Right renal pelvis (tissue), 4 donors: ENCODE measurements around the gene DNAJA3. TPM values are rescaled to one million over a fixed set of nuclear protein-coding genes. Genes with fewer than 3 reads are reported as not detected.

Experiments used
- DNase-seq, 4 donors: peaks; one replicate each; pipeline ENCODE4 v3.0.0-alpha.2; 2013; ENCODE audit warnings: low read depth in 4 of 4, low spot score in 3 of 4, missing footprints in 1 of 4
- polyA plus RNA-seq, 4 donors: library from polyadenylated mRNA; unstranded; fragments of 120-200 nt; gene quantifications; one replicate each; pipeline ENCODE4 v1.2.1, GENCODE V29; 2013; ENCODE audit not compliant: insufficient read length in 4 of 4

The DNAJA3 gene
- polyA plus RNA-seq, 4 donors: 37.1 to 41.0 (median 40.1) TPM

GRCh38 chr16:4468972-4469371 lies 43.3 kb downstream of the DNAJA3 start:
- DNase-seq: no peak

- no peak for DNase-seq
Measured at GRCh38 chr16:4471869-4472268, 46.2 kb downstream of the DNAJA3 start.

GRCh38 chr16:4472880-4473279 lies 47.2 kb downstream of the DNAJA3 start:
- no peak for DNase-seq

GRCh38 chr16:4474192-4474961 lies 48.7 kb downstream of the DNAJA3 start, which contains the start of gene NMRAL1:
Gene NMRAL1 (minus strand): TSS chr16:4474625. CDS start chr16:4474132, 493 bp downstream.
- DNase-seq: peak; percentile 80 to 84 (median 81)

- DNase-seq: peak; percentile 79 to 82 (median 80)
Measured at GRCh38 chr16:4475880-4476788, 50.5 kb downstream of the DNAJA3 start, which contains the start of gene HMOX2. Gene HMOX2 (plus strand): TSS chr16:4476398. CDS start chr16:4505525, 29,127 bp downstream.

- no peak for DNase-seq
Measured at GRCh38 chr16:4477966-4478365, 52.3 kb downstream of the DNAJA3 start.

- DNase-seq: no peak
Measured at GRCh38 chr16:4481526-4481925, 55.9 kb downstream of the DNAJA3 start.

- DNase-seq: no peak
Measured at GRCh38 chr16:4481963-4482362, 56.3 kb downstream of the DNAJA3 start.

GRCh38 chr16:4486126-4486893 lies 60.6 kb downstream of the DNAJA3 start:
- no peak for DNase-seq

GRCh38 chr16:4487955-4488498 lies 62.4 kb downstream of the DNAJA3 start:
- no peak for DNase-seq

GRCh38 chr16:4488499-4488967 lies 62.9 kb downstream of the DNAJA3 start:
- DNase-seq: no peak

- DNase-seq: no peak
Measured at GRCh38 chr16:4489030-4489429, 63.4 kb downstream of the DNAJA3 start.

GRCh38 chr16:4491898-4492297 lies 66.2 kb downstream of the DNAJA3 start:
- DNase-seq: no peak

GRCh38 chr16:4494746-4495490 lies 69.2 kb downstream of the DNAJA3 start:
- DNase-seq: no peak

GRCh38 chr16:4495766-4496165 lies 70.1 kb downstream of the DNAJA3 start:
- no peak for DNase-seq

- DNase-seq: no peak
Measured at GRCh38 chr16:4496305-4496704, 70.6 kb downstream of the DNAJA3 start.

GRCh38 chr16:4498546-4499195 lies 73.0 kb downstream of the DNAJA3 start:
- no peak for DNase-seq

GRCh38 chr16:4499196-4499555 lies 73.5 kb downstream of the DNAJA3 start:
- no peak for DNase-seq

GRCh38 chr16:4500272-4500671 lies 74.6 kb downstream of the DNAJA3 start:
- no peak for DNase-seq
